ENCODE results near the gene PPP2R2B.

GRCh38 chr5:146586752-146587151 is 291.8 kb downstream of the PPP2R2B start:
- TF ChIP-seq ZNF384 (IDR thresholded peaks at IDR 0.05) (no peak), SP1 (IDR thresholded peaks at IDR 0.05) (no peak), PKNOX1 (IDR thresholded peaks at IDR 0.05) (no peak), TARDBP (IDR thresholded peaks at IDR 0.05) (no peak), FOXM1 (IDR thresholded peaks at IDR 0.05; ENCODE audit: borderline replicate concordance) (no peak), BHLHE40 (IDR thresholded peaks at IDR 0.05; ENCODE audit: borderline replicate concordance) (no peak), L3MBTL2 (conservative IDR thresholded peaks at IDR 0.05) (no peak), FOXA1 (IDR thresholded peaks at IDR 0.05) (no peak), CTBP1 (IDR thresholded peaks at IDR 0.05; ENCODE audit: borderline replicate concordance) (no peak), FOXK2 (IDR thresholded peaks at IDR 0.05) (no peak), ELF4 (IDR thresholded peaks at IDR 0.05) (no peak), HDGF (IDR thresholded peaks at IDR 0.05; ENCODE audit: borderline replicate concordance) (no peak)
